OCI-M2 (cell line): ENCODE results near the gene NFYC.
"Not testable (repeated sequence)": the region's sequence is repeated elsewhere in the genome, so short reads cannot be mapped to it uniquely, and the experiment has no call there.

Source experiments
- DNase-seq: peaks from one replicate; lab custom pipeline; 2025; ENCODE audit not compliant: unreplicated experiment; lab: John Stamatoyannopoulos, UW

Gene NFYC

GRCh38 chr1:40664791-40665190, 26.7 kb upstream of the NFYC start:
- DNase-seq, result no peak

- DNase-seq, result peak; percentile 70
These were observed 26.0 kb upstream of the NFYC start, which contains the start of gene RIMS3 for GRCh38 chr1:40665335-40666171. Gene RIMS3 (minus strand): TSS chr1:40665682. CDS start chr1:40641925, 23,757 bp downstream.

GRCh38 chr1:40668769-40669525, 22.6 kb upstream of the NFYC start:
- DNase-seq, result peak; percentile 3

- DNase-seq, result no peak
These were observed 18.1 kb upstream of the NFYC start for GRCh38 chr1:40673452-40673851.

- DNase-seq, result no peak
These were observed 15.0 kb upstream of the NFYC start for GRCh38 chr1:40676501-40676900.

GRCh38 chr1:40679165-40679953, 12.1 kb upstream of the NFYC start:
- DNase-seq, result no peak

- no peak for DNase-seq
These were observed 6.8 kb upstream of the NFYC start for GRCh38 chr1:40684669-40685068.

GRCh38 chr1:40687059-40687458, 4.4 kb upstream of the NFYC start:
- DNase-seq, result no peak

GRCh38 chr1:40687661-40688060, 3.8 kb upstream of the NFYC start:
- no peak for DNase-seq

- DNase-seq, result no peak
These were observed 1.8 kb upstream of the NFYC start for GRCh38 chr1:40689737-40690136.

- no peak for DNase-seq
These were observed 550 bp upstream of the NFYC start for GRCh38 chr1:40690771-40691537.

- DNase-seq, result no peak
These were observed 958 bp downstream of the NFYC start for GRCh38 chr1:40692429-40692895.

GRCh38 chr1:40693425-40693824, 1.9 kb downstream of the NFYC start:
- DNase-seq, result no peak

GRCh38 chr1:40694353-40694874, 2.9 kb downstream of the NFYC start:
- DNase-seq, result no peak

GRCh38 chr1:40696294-40696693, 4.8 kb downstream of the NFYC start:
- no peak for DNase-seq

GRCh38 chr1:40697436-40697835, 5.9 kb downstream of the NFYC start:
- no peak for DNase-seq

GRCh38 chr1:40699787-40700186, 8.3 kb downstream of the NFYC start:
- DNase-seq, result no peak

GRCh38 chr1:40701684-40702083, 10.2 kb downstream of the NFYC start:
- DNase-seq, result no peak

- not testable (repeated sequence) for DNase-seq
These were observed 11.3 kb downstream of the NFYC start for GRCh38 chr1:40702810-40703209.

GRCh38 chr1:40703316-40703715, 11.8 kb downstream of the NFYC start:
- no peak for DNase-seq
